Stimulated activated CD4-positive, alpha-beta T cell treated with anti-CD3 and anti-CD28 coated beads, Interleukin-1b, Interleukin-23, amount 100 ng/mL, for 4 hours (primary cell): Measurements from ENCODE around the gene HOMER1.
"Not testable (repeated sequence)": the region's sequence is repeated elsewhere in the genome, so short reads cannot be mapped to it uniquely, and the experiment has no call there.

Experiments
- DNase-seq, 2 donors: peaks; one replicate each; pipeline ENCODE4 v3.0.0-alpha.2; 2020; ENCODE audit warnings: low read depth in 2 of 2

The HOMER1 gene

DNA sequence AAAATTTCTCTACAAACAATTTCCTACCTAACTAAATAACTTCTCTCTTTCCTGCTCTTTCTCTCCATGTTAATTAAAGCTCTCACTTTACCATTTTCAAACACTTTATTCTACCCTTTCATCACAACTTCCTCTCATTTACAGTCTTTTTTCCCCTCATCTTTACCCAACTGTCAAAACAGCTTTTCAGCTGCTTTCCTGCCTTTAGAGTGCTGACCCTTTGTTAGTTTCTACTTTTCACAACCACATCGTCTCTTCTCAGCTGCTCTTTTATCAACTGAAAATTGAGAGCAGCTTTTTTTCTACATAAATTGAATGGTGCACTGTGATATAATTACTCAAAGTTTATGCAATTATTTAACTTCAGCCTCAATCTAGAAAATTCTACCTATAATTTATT lies 3.1 kb upstream of the HOMER1 start:
- no peak for DNase-seq

DNA sequence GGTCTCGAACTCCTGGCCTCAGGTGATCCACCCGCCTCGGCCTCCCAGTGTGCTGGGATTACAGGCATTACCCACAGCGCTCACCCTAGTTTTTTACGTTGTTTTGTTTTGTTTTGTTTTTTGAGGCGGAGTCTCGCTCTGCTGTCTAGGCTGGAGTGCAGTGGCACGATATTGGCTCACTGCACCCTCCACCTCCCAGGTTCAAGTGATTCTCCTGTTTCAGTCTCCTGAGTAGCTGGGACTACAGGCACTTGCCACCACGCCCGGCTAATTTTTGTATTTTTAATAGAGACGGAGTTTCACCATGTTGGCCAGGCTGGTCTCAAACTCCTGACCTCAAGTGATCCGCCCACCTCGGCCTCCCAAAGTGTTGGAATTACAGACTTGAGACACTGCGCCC lies 2.4 kb upstream of the HOMER1 start:
- not testable (repeated sequence) for DNase-seq

DNA sequence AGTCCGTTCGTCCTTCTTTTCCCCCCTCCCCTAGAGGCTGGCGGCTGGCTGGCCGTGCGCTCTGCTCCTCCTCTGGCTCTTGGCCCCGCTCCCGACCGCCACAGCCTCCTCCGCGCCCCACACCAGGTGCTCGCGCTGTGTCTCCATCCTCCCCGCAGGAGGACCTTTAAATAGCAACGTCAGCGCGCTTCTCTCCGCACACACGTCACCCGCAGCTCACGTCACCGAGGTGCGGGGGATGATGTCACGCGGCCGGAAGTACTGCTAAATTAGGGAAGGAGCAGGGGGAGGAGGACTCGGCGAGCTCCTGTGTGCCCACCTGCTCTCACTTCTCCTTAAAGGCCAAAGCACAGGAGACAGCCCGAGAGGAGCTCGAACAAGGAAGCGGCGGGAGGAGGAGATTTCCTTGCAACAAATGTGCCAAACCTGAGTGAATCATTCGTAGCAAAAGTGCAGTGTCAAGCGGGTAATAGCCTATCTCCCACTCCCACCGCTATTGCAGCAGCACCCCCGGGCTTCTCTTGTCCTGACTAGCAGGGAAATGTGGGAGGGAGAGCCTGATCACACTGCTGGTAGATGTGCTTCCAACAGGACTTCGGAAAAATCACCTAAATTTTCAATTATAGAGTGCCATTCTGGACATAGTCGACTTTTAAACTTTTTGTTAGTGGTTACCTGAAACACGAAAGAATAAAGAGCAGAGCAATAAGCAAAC lies 614 bp upstream of the HOMER1 start:
- DNase-seq = peak; percentile 81 to 86

DNA sequence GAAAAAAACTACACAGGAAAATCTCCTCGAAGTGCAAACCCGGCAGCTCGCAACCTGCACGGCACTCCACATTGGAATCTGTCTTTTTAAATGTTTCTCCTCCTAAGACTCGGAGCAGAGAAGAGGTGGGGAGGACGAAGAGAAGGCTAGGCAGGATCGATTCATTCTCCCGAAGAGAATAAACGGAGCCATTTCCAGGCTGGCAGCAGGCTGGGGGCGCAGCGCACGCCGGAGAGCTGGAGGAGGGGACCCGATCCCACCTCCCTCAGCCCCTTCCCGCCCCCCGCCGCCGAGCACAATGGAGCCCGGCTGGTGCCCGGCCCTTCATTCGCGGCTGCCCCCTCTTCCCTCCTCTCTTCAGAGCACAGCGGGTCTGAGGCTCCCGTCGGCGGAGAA lies 628 bp downstream of the HOMER1 start:
- DNase-seq = no peak

DNA sequence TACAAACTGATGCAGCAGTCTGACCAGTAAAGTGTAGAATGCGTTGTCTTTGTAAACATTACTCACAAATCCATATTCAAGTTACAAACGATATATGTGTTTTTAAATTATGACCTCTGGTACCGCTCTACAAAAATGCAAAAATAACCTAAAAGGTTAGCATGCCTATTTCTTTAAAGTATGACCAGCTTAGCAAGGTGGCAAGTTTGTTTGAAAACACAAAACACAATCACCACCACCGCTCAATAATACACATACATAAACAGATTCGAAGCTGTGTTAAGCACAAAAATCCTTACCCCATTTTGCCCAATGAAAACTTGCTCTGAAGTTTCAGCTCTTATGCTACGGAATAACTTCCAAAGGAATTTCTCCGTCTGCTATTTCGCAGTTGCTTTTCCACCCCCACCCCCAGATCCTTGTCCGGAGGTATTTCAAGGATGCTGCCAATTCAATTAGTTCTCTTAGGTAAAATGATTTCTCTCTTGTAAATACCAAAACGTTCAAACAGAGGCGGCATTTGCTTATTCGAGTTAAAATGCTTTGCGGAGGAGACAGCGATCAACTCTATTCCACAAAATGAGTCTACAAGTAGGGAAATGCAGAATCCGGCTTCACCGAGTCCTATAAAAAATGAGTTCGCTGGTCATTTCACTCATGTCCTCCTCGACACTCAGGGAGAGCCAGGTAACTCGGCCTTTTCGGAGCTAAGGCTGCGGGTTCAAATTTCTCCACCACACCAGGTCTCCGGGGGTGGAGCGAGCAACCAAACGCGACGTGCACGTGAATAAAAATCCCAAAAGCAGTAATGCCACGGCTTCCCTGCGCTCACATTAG lies 1.2 kb downstream of the HOMER1 start:
- no peak for DNase-seq

DNA sequence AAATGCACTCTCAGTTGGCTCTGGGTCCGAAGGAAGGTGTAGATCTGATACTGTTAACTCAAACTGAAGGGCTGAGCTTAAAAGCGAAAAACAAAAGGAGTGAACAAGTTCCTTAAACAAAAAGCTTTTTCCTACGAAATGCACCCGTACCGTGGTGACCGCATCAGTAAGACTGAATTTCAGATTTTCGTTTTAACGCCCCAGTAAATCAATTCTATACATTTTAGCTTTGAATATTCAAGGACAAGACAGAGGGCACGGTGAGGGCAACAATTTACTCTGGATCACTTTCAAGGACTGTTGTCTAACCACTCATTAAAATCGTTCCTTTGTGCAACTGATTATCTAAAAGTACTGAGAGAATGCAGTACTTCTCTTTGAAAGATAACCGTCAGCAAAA lies 1.9 kb downstream of the HOMER1 start:
- DNase-seq = no peak

DNA sequence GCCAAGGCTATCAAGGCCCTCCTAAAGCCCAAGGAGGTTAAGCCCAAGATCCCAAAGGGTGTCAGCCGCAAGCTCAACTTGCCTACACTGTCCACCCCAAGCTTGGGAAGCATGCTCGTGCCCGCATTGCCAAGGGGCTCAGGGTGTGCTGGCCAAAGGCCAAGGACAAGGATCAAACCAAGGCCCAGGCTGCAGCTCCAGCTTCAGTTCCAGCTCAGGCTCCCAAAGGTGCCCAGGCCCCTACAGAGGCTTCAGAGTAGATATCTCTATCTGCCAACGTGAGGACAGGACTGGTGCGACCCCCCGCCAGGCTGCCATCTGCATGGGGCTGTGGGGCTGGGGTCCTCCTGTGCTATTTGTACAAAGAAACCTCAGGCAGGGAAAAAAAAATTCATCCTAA lies 3.3 kb downstream of the HOMER1 start:
- DNase-seq = no peak

DNA sequence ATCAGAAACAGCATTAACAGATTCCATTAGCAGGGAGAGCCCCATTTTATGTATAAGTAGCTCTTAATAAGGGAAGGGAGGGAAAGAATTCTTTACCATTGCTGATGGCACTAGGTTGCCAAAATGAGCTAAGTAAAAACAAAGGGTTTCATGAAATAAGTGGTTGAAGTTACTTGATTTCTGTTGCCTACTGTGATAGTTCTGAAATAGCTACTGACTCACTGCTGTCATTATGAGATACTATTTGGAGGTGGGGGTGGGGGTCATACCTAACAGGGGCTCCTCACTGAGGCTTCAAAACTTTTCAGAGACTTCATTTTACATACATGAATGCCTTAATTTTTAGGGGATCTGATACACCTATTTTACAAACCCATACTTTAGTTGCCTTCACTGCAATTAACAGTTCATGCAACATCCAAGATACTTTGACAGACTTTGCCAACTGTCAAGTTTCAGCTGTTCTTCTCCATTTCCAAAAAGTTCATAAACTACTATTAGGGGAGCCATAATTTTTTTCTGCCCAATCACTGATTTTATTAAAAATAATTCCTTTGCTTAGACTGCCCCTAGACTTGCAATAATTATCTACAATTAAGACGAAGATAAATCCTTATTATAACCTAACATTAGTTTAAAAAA lies 4.6 kb downstream of the HOMER1 start:
- no peak for DNase-seq

DNA sequence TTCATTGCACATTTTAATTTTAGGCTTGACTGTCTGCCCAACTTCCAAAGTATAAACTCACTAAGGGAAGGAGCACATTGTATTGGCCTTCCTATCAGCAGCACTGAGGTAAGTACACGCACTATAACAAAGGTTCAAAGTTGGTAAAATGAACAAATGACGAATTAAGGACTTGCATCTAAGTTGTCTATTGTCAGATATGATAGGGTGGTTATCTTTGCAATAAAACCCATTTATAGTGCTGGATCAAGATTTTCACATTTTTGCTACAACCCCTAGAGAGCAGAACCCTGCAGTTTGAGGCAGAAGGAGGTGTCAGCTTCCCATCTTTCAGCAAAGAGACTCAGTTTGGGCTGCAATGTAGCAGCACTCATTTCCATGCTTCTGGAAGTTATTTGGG lies 5.1 kb downstream of the HOMER1 start:
- DNase-seq = no peak

DNA sequence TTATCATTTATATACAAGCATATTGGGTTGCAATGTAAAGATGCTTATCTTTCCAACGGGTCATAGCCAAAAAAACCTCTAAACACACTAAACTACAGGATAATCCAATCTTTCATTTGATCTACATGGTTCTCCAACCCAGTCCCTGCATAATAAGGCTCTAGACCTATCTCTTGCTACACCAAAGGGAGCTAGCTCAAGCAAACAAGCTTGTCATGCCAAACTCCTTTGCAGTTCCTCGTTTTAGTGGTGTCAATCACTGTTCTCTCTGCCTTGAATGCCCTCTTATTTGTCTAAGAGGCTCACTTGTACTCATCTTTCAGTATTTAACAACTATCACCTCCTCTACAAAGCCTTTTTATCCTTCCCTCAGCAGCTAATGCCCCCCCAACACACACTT lies 5.6 kb downstream of the HOMER1 start:
- no peak for DNase-seq

DNA sequence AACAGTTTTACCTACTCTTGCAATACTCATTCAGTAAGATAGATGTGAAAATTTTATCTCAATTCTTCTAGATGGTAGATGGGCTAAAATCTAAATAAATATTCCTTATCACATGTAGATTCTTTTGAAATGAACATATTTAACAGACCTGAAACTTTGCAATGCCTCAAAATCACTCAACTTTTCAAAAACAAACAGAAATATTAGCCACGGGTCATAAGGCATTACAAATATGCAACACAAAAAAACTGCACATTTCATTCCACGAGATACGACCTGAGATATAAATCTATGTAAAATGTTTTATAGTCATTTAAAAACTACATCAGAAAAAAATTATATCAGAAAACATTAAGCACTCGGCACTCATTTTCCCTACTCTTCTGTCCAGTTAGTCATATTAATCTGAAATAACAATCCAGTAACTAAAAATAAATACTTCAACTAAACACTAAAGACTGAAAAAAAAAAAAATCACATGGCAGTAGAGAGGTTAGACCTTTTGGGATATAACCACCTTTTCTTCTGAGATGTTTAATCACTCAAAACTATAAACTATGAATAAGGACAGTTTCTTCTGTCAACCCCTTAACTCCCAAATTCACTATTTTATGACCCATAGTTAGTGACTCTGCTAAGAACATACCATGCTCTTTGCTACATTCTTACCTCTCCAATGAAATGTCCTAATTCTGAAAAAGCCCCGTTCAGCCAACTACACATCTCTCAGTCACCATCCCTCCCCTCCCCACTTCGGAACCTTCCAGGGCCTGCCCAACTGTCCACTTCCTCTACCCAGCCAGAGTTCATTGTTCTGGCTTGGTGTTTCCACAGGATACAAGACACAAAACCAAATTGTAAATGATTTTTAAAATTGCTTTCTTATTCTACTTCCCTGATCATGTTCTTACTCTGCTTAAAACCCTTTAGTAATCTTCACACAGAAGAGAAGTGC lies 6.4 kb downstream of the HOMER1 start:
- no peak for DNase-seq

DNA sequence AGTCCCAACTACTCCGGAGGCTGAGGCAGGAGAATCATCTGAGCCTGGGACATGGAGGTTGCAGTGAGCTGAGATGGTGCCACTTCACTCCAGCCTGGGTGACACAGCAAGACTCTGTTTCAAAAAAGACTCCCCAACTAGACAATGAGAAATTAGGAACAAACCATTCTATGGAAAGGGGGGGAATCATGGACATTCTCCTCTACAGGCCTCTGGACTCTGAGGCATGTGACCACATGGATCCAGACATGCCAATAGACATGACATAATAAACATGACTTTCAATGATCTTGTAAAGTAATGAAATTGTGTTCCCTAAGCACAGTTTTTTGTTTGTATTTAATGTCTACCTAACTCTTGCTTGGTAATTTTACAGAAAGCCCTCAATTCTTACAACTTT lies 8.8 kb downstream of the HOMER1 start:
- DNase-seq = no peak

DNA sequence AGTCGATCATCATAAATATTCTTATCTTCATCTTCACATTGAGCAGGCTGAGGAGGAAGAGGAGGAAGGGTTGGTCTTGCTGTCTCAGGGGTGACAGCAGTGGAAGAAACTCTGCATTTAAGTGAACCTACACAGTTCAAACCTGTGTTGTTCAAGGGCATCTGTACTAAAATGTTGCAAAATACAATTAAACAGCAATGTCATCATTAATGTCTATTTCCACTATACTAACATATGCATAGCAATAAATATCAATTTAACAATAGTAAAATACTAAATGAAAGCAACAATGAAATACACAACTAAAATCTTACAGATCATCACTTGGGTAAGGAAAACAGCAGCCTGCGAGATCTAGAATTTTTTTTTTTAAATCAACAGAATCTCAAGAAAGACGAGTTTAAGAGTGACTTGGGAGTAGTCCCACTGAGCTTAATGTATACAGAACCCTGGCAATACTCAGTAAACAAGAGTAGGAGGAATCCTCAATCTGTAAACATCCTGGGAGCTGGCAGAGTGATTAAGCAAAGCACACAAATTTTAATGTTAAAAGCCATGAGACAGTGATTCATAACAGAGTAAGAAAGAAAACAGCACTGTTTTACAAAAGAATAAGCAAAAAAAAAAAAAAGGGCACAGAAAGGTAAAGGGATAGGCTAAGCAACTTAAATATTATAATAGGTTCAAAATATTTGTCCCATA lies 10.0 kb downstream of the HOMER1 start:
- DNase-seq = no peak

DNA sequence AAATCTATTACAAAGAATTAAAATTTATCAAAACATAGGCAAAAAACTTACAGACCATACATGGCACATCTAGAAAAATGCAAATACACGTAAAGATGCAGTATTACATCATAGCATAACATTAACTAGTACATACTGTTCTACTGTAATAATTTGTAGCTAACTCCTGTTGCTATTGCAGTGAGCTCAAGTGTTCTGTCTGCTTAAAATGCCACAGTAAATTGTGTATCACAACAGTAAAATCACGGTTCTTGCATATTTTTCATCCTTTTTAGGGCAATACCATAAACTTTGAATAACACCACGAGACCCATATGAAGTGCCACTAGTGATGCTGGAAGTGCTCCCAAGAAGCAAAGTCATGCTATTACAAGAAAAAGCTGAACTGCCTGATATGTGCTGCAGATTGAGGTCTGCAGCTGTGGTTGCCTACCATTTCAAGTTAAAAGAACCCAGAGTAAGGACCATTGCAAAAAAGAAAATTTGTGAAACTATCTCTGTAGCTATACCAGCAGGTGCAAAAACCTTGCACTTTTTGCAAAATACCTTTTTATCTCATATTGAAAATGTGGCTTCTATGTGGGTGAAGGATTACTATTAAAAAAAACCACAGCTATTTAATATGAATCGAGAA lies 14.2 kb downstream of the HOMER1 start:
- DNase-seq = no peak

DNA sequence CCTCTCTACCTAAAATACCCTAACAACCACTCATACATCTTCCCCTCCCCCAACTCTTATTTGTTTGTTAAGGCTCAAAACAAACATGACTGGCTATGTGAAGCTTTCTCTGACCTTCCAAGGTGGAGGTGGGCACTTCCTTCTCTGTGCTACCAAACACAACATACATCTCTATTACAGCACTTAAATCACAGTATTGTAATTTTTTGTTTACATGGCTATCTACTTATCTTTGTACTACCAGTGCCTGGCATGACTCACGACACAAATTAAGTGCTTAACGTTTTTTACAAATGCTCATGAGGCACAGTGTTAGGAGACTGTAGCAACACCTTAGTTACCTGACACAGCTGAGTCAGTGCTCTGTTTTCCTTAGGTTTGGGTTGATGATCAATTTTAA lies 18.6 kb downstream of the HOMER1 start:
- DNase-seq = no peak

DNA sequence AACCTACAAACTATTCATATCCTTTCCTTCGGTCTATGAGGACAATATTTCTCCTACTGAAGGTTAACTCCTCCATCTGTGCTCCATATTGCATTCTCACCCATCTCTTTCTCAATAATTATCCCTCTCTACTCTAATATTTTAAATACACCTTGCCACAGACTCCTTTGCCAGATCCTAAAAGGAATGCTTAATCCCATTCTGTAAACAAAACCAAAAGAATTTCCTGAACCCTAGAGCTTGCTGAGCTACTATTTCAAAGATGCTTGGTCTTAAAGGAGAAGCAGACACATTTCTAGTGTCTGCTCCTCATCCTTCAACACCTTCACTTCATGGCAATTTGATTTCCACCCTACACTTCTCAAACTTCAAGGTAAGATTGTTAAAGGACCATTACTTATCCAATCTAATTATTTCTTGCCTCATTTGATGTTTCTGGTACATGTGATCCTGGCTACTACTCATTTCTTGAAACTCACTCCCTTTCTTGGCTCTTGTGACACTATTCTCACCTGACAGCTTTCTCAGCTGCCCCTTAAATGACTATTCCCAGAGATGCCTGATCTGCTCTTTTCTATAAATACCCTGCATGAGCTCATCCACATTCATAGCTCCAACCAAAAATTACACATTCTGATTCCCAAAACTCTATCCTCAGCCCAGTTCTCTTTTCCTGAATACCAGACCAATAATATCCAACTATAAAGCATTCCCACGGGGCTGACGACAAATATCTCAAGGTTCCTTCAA lies 20.2 kb downstream of the HOMER1 start:
- DNase-seq = no peak

DNA sequence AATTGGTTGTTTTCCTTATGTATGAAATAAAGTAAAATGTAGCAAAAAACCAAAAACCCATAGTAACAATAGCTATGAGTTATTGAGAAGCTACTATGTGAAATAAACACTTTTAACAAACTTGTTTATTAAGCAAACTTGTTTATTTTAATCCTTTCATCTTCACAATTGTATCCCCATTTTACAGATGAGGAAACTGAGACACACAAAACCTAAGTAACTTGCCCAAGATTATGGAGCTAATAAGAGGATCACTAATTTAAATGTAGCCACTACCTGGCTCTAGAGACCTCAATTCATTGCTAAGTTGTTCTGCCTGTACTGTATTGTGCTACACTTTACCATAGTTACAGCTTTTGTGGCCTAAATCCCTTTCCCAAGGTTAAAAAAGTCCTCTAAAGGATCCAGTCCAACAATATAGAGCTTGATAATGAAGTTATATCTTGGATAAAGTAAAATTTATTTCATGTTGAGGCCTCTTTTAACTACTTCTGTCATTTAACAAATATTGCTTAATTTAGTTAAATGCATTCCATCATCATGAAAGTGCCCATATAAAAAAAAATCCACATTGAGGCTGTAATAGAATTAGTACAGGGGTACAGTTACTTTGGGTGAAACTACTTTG lies 22.1 kb downstream of the HOMER1 start:
- DNase-seq = no peak

DNA sequence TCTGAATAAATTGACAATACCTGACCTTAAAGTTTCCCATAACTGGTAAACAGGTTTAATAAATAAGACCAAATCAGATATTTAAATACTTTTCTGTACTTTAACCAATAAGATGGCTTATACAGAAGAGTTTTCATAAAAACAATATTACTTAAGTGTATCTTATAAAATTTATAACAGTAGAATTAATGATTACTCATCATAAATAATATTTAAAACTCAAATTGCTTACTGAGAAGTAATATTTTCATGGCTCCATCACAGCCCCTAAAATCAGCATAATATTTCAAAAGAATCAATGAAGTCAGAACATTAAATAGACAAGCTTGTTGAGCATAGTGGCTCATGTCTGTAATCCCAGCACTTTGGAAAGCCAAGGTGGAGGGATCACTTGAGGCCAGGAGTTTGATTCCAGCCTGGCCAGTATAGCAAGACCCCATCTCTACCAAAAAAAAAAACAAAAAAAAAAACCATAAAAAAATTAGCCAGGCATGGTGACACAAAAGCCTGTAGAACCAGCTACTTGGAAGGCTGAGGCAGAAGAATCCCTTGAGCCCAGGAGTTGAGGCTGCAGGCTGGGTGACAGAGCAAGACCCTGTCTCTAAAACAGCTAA lies 23.5 kb downstream of the HOMER1 start:
- no peak for DNase-seq

DNA sequence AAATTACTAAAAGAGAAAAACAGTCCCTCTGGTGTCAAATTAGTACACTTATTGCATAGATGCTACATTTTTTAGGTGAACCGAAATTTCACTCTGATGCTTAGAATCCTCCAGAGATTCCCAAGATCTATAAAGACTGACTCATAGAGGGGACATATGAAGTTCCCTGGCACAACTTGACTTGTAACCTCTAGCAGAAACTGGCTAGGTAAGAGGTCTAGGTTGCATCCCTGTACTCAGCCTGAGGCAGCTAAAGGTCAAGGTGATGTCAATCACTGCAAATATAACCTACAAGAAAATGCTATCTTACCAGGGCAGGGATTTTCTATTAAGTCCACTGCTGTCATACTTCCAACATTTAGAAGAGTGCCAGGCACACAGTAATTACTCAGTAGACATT lies 24.2 kb downstream of the HOMER1 start:
- DNase-seq = no peak
